ENCODE data around the gene MAS1L. TPM values are rescaled to one million over a fixed set of nuclear protein-coding genes. Genes with fewer than 3 reads are reported as not detected.

Gene MAS1L
- total RNA-seq, 4 donors from 2014 or later = 0.42 TPM; not detected in 3

- DNase-seq (ENCODE audit: low spot score in 2 of 2) = no peak
- H3K4me3 ChIP-seq = no peak overlapping the region
- no peaks in the 10 kb centered on the region for H3K4me1 ChIP-seq
- no peaks in the 10 kb centered on the region for H3K27me3 ChIP-seq
- H3K9me3 ChIP-seq = no peaks in the 10 kb centered on the region
- 19 to 25% methylated on average over 4 of the region's 4 CpGs for WGBS, 2 donors
- no peak overlapping the region for H3K27ac ChIP-seq
- no peaks in the 10 kb centered on the region for H3K36me3 ChIP-seq
- no peak for TF ChIP-seq POLR2A (IDR thresholded peaks at IDR 0.05)
- no peak for TF ChIP-seq EP300 (IDR thresholded peaks at IDR 0.05)
- no peak for TF ChIP-seq CTCF (IDR thresholded peaks at IDR 0.05)
Measured at GRCh38 chr6:29510202-29510601, 22.4 kb upstream of the MAS1L start.

- TF ChIP-seq POLR2A (IDR thresholded peaks at IDR 0.05) (no peak), EP300 (IDR thresholded peaks at IDR 0.05) (no peak), CTCF (IDR thresholded peaks at IDR 0.05) (no peak)
- 83 to 89% methylated on average over 9 of the region's 9 CpGs for WGBS, 2 donors
Measured at GRCh38 chr6:29509711-29510110, 22.0 kb upstream of the MAS1L start.

GRCh38 chr6:29509239-29509638 lies 21.5 kb upstream of the MAS1L start:
- Histone ChIP-seq H3K9me3 (no peaks in the 10 kb centered on the region), H3K27ac (no peak overlapping the region), H3K4me3 (no peak overlapping the region), H3K4me1 (no peaks in the 10 kb centered on the region), H3K27me3 (no peaks in the 10 kb centered on the region), H3K36me3 (no peaks in the 10 kb centered on the region)
- TF ChIP-seq POLR2A (IDR thresholded peaks at IDR 0.05) (no peak), CTCF (IDR thresholded peaks at IDR 0.05) (no peak), EP300 (IDR thresholded peaks at IDR 0.05) (no peak)
- DNase-seq (ENCODE audit: low spot score in 2 of 2) = no peak
- WGBS, 2 donors = 80 to 86% methylated on average over 5 to 6 of the region's 6 CpGs

More at GRCh38 chr6:29509711-29510110, 22.0 kb upstream of the MAS1L start:
- H3K27ac ChIP-seq = no peak overlapping the region
- DNase-seq (ENCODE audit: low spot score in 2 of 2) = no peak
- H3K4me1 ChIP-seq = no peaks in the 10 kb centered on the region
- no peak overlapping the region for H3K4me3 ChIP-seq
- no peaks in the 10 kb centered on the region for H3K36me3 ChIP-seq
- no peaks in the 10 kb centered on the region for H3K27me3 ChIP-seq
- H3K9me3 ChIP-seq = no peaks in the 10 kb centered on the region

GRCh38 chr6:29507319-29507718 lies 19.6 kb upstream of the MAS1L start:
- no peaks in the 10 kb centered on the region for H3K9me3 ChIP-seq
- H3K4me1 ChIP-seq = no peaks in the 10 kb centered on the region
- no peaks in the 10 kb centered on the region for H3K36me3 ChIP-seq
- no peak for DNase-seq (ENCODE audit: low spot score in 2 of 2)
- no peaks in the 10 kb centered on the region for H3K27me3 ChIP-seq
- no peak overlapping the region for H3K4me3 ChIP-seq
- H3K27ac ChIP-seq = no peak overlapping the region
- TF ChIP-seq POLR2A (IDR thresholded peaks at IDR 0.05) (no peak), EP300 (IDR thresholded peaks at IDR 0.05) (no peak), CTCF (IDR thresholded peaks at IDR 0.05) (no peak)
- WGBS, 2 donors = 80 to 82% methylated on average over 5 of the region's 5 CpGs

GRCh38 chr6:29506446-29507067 lies 18.8 kb upstream of the MAS1L start:
- Histone ChIP-seq H3K4me3 (no peak overlapping the region), H3K27me3 (no peaks in the 10 kb centered on the region), H3K27ac (no peak overlapping the region), H3K9me3 (no peaks in the 10 kb centered on the region), H3K36me3 (no peaks in the 10 kb centered on the region), H3K4me1 (no peaks in the 10 kb centered on the region)
- TF ChIP-seq POLR2A (IDR thresholded peaks at IDR 0.05) = no peak
- no peak for TF ChIP-seq EP300 (IDR thresholded peaks at IDR 0.05)
- TF ChIP-seq CTCF (IDR thresholded peaks at IDR 0.05) = no peak
- 74 to 92% methylated on average over 11 of the region's 11 CpGs for WGBS, 2 donors
- no peak for DNase-seq (ENCODE audit: low spot score in 2 of 2)

Measured in tibial nerve (tissue), 4 donors.